ENCODE measurements around the gene AKAP6. TPM values are rescaled to one million over a fixed set of nuclear protein-coding genes. Genes with fewer than 3 reads are reported as not detected.

Gene AKAP6
- total RNA-seq, 1 experiment from 2014 or later = 1.1 TPM

- Histone ChIP-seq H3K18ac (ENCODE audit: insufficient read length, low read depth, low read length) (no peak overlapping the region), H2BK12ac (ENCODE audit: insufficient read length, low read depth, low read length) (no peak overlapping the region), H2AFZ (ENCODE audit: low read length) (no peak overlapping the region), H2BK15ac (ENCODE audit: low read depth, low read length) (no peak overlapping the region), H3K23ac (ENCODE audit: insufficient read length, low read depth, low read length) (no peak overlapping the region), H3K4me2 (ENCODE audit: insufficient read depth, insufficient read length, low read length) (no peak overlapping the region), H3K79me1 (ENCODE audit: insufficient read depth, low read depth, low read length, poor library complexity, severe bottlenecking) (no peaks in the 10 kb centered on the region), H3T11ph (ENCODE audit: low read length) (no peak overlapping the region), H3K4me1 (ENCODE audit: insufficient read depth, low read length) (no peaks in the 10 kb centered on the region), H2BK5ac (ENCODE audit: insufficient read length, low read length) (no peak overlapping the region), H3K14ac (ENCODE audit: insufficient read depth, low read length) (no peak overlapping the region), H4K5ac (ENCODE audit: insufficient read length, low read depth, low read length) (no peak overlapping the region), H3K9ac (ENCODE audit: extremely low read depth, insufficient read length, low read length) (no peak overlapping the region), H4K91ac (ENCODE audit: insufficient read length, low read depth, low read length) (no peak overlapping the region), H3K79me2 (ENCODE audit: insufficient read depth, low read length) (no peaks in the 10 kb centered on the region), H3K23me2 (ENCODE audit: insufficient read length, low read depth, low read length, poor library complexity, severe bottlenecking) (no peaks in the 10 kb centered on the region), H3K27ac (ENCODE audit: insufficient read length, low read depth, low read length) (no peak overlapping the region), H3K9me3 (ENCODE audit: control insufficient read depth, low read depth, low read length) (no peaks in the 10 kb centered on the region), H2BK20ac (ENCODE audit: low read depth, low read length, poor library complexity, severe bottlenecking) (no peak overlapping the region), H2BK120ac (ENCODE audit: low read depth, low read length, poor library complexity, severe bottlenecking) (no peak overlapping the region), H3K27me3 (ENCODE audit: insufficient read depth, low read length) (no peaks in the 10 kb centered on the region), H3K4ac (ENCODE audit: low read depth, low read length) (no peak overlapping the region), H2AK5ac (ENCODE audit: insufficient read length, low read length) (no peak overlapping the region), H4K8ac (replicated peaks; ENCODE audit: insufficient read length, low read depth, low read length) (no peak overlapping the region), H4K20me1 (ENCODE audit: control insufficient read depth, insufficient read depth, insufficient read length) (no peaks in the 10 kb centered on the region), H3K56ac (ENCODE audit: insufficient read length, low read depth, low read length) (no peak overlapping the region)
- no peaks in the 10 kb centered on the region for H3K9me3 Mint-ChIP-seq
- no peak for DNase-seq
- no peak overlapping the region for H3K4me3 Mint-ChIP-seq
- TF ChIP-seq CTCF (conservative IDR thresholded peaks at IDR 0.05) = no peak
- no peak overlapping the region for H3K27ac Mint-ChIP-seq
- no peaks in the 10 kb centered on the region for H3K27me3 Mint-ChIP-seq (ENCODE audit: low read depth)
- H3K4me1 Mint-ChIP-seq = no peaks in the 10 kb centered on the region
- no peaks in the 10 kb centered on the region for H3K36me3 Mint-ChIP-seq (ENCODE audit: insufficient read depth in 1 of 3, low read depth in 3 of 3)
Measured at GRCh38 chr14:32319368-32320049, 9.6 kb upstream of the AKAP6 start.

All from H9 (cell line).